SK-N-SH treated with all-trans-retinoic acid at 6 μM for 48 hours (cell line): ENCODE results near the gene FAM118A.

Experiments used
- ATAC-seq: fragments of 200-7000 bp; cut with Tn5 transposase; 3 replicates; pipeline ENCODE4 v1.9.1; 2020; ENCODE audit warnings: mild to moderate bottlenecking, moderate library complexity
- ARNTL ChIP-seq: fragments of 450-650 bp; formaldehyde crosslinking; IDR thresholded peaks from 2 replicates; pipeline ENCODE4 v1.5.0; 2020; ENCODE audit warnings: low read depth, mild to moderate bottlenecking, moderate library complexity, borderline replicate concordance
- CREB5 ChIP-seq: fragments of 250-450 bp; sonication (Bioruptor Pico); IDR thresholded peaks from 2 replicates; pipeline ENCODE4 v1.5.1; 2020; ENCODE audit warnings: low read depth, mild to moderate bottlenecking, moderate library complexity
- CSDC2 ChIP-seq: fragments of 250-450 bp; sonication (Bioruptor Pico); IDR thresholded peaks from 2 replicates; pipeline ENCODE4 v1.5.0; 2020; ENCODE audit warnings: mild to moderate bottlenecking, moderate library complexity
- CSRNP3 ChIP-seq: fragments of 250-450 bp; sonication (Bioruptor Pico); IDR thresholded peaks from 2 replicates; pipeline ENCODE4 v1.5.1; 2021; ENCODE audit warnings: mild to moderate bottlenecking, moderate library complexity
- ESRRG ChIP-seq: fragments of 250-450 bp; sonication (Bioruptor Pico); IDR thresholded peaks from 2 replicates; pipeline ENCODE4 v1.6.1; 2021; ENCODE audit warnings: mild to moderate bottlenecking
- GLIS3 ChIP-seq: fragments of 250-450 bp; sonication (Bioruptor Pico); IDR thresholded peaks from 2 replicates; pipeline ENCODE4 v1.5.0; 2020; ENCODE audit warnings: mild to moderate bottlenecking, moderate library complexity
- ISL1 ChIP-seq: fragments of 250-450 bp; sonication (Bioruptor Pico); IDR thresholded peaks from 2 replicates; pipeline ENCODE4 v2.1.2; 2022; ENCODE audit warnings: mild to moderate bottlenecking, moderate library complexity
- OSR1 ChIP-seq: fragments of 250-450 bp; sonication (Bioruptor Pico); IDR thresholded peaks from 2 replicates; pipeline ENCODE4 v1.8.0; 2022; ENCODE audit warnings: moderate library complexity, mild to moderate bottlenecking, inconsistent platforms
- PATZ1 ChIP-seq: fragments of 250-450 bp; sonication (Bioruptor Pico); IDR thresholded peaks from 2 replicates; pipeline ENCODE4 v1.8.0; 2020; ENCODE audit warnings: mild to moderate bottlenecking, moderate library complexity, borderline replicate concordance
- POU6F1 ChIP-seq: fragments of 250-450 bp; sonication (Bioruptor Pico); IDR thresholded peaks from 2 replicates; pipeline ENCODE4 v1.8.0; 2021; ENCODE audit warnings: low read depth, mild to moderate bottlenecking, moderate library complexity, borderline replicate concordance
- PPARA ChIP-seq: fragments of 250-450 bp; sonication (Bioruptor Pico); IDR thresholded peaks from 2 replicates; pipeline ENCODE4 v1.5.0; 2020; ENCODE audit warnings: mild to moderate bottlenecking, borderline replicate concordance
- RARB ChIP-seq: fragments of 250-450 bp; sonication (Bioruptor Pico); IDR thresholded peaks from 2 replicates; pipeline ENCODE4 v1.8.0; 2021; ENCODE audit warnings: mild to moderate bottlenecking, moderate library complexity
- TCF4 ChIP-seq: fragments of 250-450 bp; sonication (Bioruptor Pico); IDR thresholded peaks from 2 replicates; pipeline ENCODE4 v1.8.0; 2021; ENCODE audit warnings: mild to moderate bottlenecking, moderate library complexity, borderline replicate concordance
- TOX ChIP-seq: fragments of 250-450 bp; sonication (Bioruptor Pico); IDR thresholded peaks from 2 replicates; pipeline ENCODE4 v1.8.0; 2021; ENCODE audit warnings: mild to moderate bottlenecking, moderate library complexity, borderline replicate concordance
- ZC3H10 ChIP-seq: fragments of 250-450 bp; sonication (Bioruptor Pico); IDR thresholded peaks from 2 replicates; pipeline ENCODE4 v1.5.1; 2021; ENCODE audit warnings: mild to moderate bottlenecking, moderate library complexity
- ZFP3 ChIP-seq: fragments of 250-450 bp; sonication (Bioruptor Pico); IDR thresholded peaks from 2 replicates; pipeline ENCODE4 v1.5.0; 2020; ENCODE audit warnings: mild to moderate bottlenecking, moderate library complexity
- ZFP30 ChIP-seq: fragments of 450-650 bp; formaldehyde crosslinking; IDR thresholded peaks from 2 replicates; pipeline ENCODE4 v1.5.0; 2022; ENCODE audit warnings: mild to moderate bottlenecking, moderate library complexity
- ZNF565 ChIP-seq: fragments of 450-650 bp; formaldehyde crosslinking; conservative IDR thresholded peaks from 2 replicates; pipeline ENCODE4 v1.5.0; 2020; ENCODE audit warnings: low read depth, mild to moderate bottlenecking, moderate library complexity
- ZNF70 ChIP-seq: fragments of 450-650 bp; formaldehyde crosslinking; IDR thresholded peaks from 2 replicates; pipeline ENCODE4 v1.5.0; 2020; ENCODE audit warnings: mild to moderate bottlenecking, moderate library complexity
- ZNF8 ChIP-seq: fragments of 450-650 bp; formaldehyde crosslinking; IDR thresholded peaks from 2 replicates; pipeline ENCODE4 v1.5.0; 2020; ENCODE audit warnings: mild to moderate bottlenecking, moderate library complexity

The FAM118A gene

GRCh38 chr22:45376009-45376408, 66.3 kb downstream of the FAM118A start:
- no peak for TF ChIP-seq CSRNP3 (CRISPR knock-in tag)
- no peak for TF ChIP-seq ZFP3 (CRISPR knock-in tag)
- no peak for TF ChIP-seq ZFP30 (CRISPR knock-in tag)
- no peak for TF ChIP-seq POU6F1 (CRISPR knock-in tag)
- TF ChIP-seq OSR1 = no peak
- no peak for TF ChIP-seq ZC3H10
- no peak for TF ChIP-seq ISL1 (CRISPR knock-in tag)
- no peak for ATAC-seq

- TF ChIP-seq GLIS3 (CRISPR knock-in tag) (no peak), PATZ1 (CRISPR knock-in tag) (no peak), ZNF8 (CRISPR knock-in tag) (no peak), ZNF565 (CRISPR knock-in tag) (no peak), ARNTL (CRISPR knock-in tag) (no peak), PPARA (CRISPR knock-in tag) (no peak), TOX (CRISPR knock-in tag) (no peak), POU6F1 (CRISPR knock-in tag) (no peak), ZFP3 (CRISPR knock-in tag) (no peak), ESRRG (CRISPR knock-in tag) (no peak), CSDC2 (no peak), CREB5 (CRISPR knock-in tag) (no peak), ZFP30 (CRISPR knock-in tag) (no peak), ZNF70 (CRISPR knock-in tag) (no peak), TCF4 (CRISPR knock-in tag) (no peak), OSR1 (no peak)
- ATAC-seq = no peak
These were observed 67.0 kb downstream of the FAM118A start for GRCh38 chr22:45376703-45377102.

GRCh38 chr22:45381348-45381747, 71.6 kb downstream of the FAM118A start:
- TF ChIP-seq RARB (CRISPR knock-in tag) (no peak), ISL1 (CRISPR knock-in tag) (no peak), ZC3H10 (no peak), PPARA (CRISPR knock-in tag) (no peak), OSR1 (no peak)
- ATAC-seq = no peak

- ATAC-seq = no peak
- no peak for TF ChIP-seq ZC3H10
These were observed 79.8 kb downstream of the FAM118A start for GRCh38 chr22:45389546-45389945.
